ENCODE data around the gene CD1B. TPM values are rescaled to one million over a fixed set of nuclear protein-coding genes. Genes with fewer than 3 reads are reported as not detected.
"Not testable (repeated sequence)": the region's sequence is repeated elsewhere in the genome, so short reads cannot be mapped to it uniquely, and the experiment has no call there.

CD1B gene
- total RNA-seq (2022) (not detected in 2 replicates), Bru-seq, nascent RNA (not detected), BruChase-seq, experiment 1, labeled RNA remaining after a 6-hour chase (not detected), BruChase-seq, experiment 2, labeled RNA remaining after a 2-hour chase (not detected)
- long read RNA-seq, result 0 reads

GRCh38 chr1:158331481-158332150, at the start of gene CD1B:
Gene CD1B (minus strand): TSS chr1:158331531. CDS start chr1:158331423, 108 bp downstream.
- Mint-ChIP-seq H3K36me3 (ENCODE audit: insufficient read depth, unreplicated experiment) (no peaks in the 10 kb centered on the region), H3K27ac (ENCODE audit: unreplicated experiment) (no peak within 1 kb of the TSS), H3K4me3 (ENCODE audit: low read depth, unreplicated experiment) (no peak within 1 kb of the TSS), H3K9me3 (ENCODE audit: low read depth, unreplicated experiment) (no peaks in the 10 kb centered on the region), H3K27me3 (ENCODE audit: unreplicated experiment) (no peaks in the 10 kb centered on the region), H3K4me1 (ENCODE audit: low read depth, unreplicated experiment) (no peaks in the 10 kb centered on the region)
- no TSS peak for BruUV-seq (replicated peaks)
- CTCF ChIA-PET, result no interaction called here
- DNase-seq, result no peak
- no peak for TF ChIP-seq CTCF (IDR thresholded peaks at IDR 0.05; ENCODE audit: unreplicated experiment)
- intact Hi-C loops (cut with micrococcal nuclease; ENCODE audit: unreplicated experiment), result no loop called here

- Mint-ChIP-seq H3K27me3 (ENCODE audit: unreplicated experiment) (no peaks in the 10 kb centered on the region), H3K4me3 (ENCODE audit: low read depth, unreplicated experiment) (no peak overlapping the region), H3K27ac (ENCODE audit: unreplicated experiment) (no peak overlapping the region), H3K9me3 (ENCODE audit: low read depth, unreplicated experiment) (peaks cover 2% of the 10 kb centered on the region), H3K4me1 (ENCODE audit: low read depth, unreplicated experiment) (no peaks in the 10 kb centered on the region), H3K36me3 (ENCODE audit: insufficient read depth, unreplicated experiment) (no peaks in the 10 kb centered on the region)
- TF ChIP-seq CTCF (IDR thresholded peaks at IDR 0.05; ENCODE audit: unreplicated experiment), result no peak
- CTCF ChIA-PET, result no interaction called here
- BruUV-seq (replicated peaks), result no TSS peak
- intact Hi-C loops (cut with micrococcal nuclease; ENCODE audit: unreplicated experiment), result no loop called here
- no peak for DNase-seq
Measured at GRCh38 chr1:158374860-158375259, 43.5 kb upstream of the CD1B start.

DNA sequence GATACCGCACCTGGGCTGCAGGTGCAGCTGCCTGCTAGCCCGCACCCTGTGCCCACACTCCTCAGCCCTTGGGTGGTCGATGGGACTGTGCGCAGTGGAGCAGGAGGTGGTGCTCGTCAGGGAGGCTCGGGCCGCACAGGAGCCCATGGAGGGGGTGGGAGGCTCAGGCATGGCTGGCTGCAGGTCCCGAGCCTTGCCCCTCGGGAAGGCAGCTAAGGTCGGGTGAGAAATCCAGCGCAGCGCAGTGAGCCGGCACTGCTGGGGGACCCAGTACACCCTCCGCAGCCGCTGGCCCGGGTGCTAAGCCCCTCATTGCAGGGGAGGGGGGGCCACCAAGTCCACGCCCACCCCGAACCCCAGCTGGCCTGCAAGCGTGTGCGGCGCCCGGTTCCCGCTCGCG, 42.8 kb upstream of the CD1B start:
- CTCF ChIA-PET, result not testable (repeated sequence)

DNA sequence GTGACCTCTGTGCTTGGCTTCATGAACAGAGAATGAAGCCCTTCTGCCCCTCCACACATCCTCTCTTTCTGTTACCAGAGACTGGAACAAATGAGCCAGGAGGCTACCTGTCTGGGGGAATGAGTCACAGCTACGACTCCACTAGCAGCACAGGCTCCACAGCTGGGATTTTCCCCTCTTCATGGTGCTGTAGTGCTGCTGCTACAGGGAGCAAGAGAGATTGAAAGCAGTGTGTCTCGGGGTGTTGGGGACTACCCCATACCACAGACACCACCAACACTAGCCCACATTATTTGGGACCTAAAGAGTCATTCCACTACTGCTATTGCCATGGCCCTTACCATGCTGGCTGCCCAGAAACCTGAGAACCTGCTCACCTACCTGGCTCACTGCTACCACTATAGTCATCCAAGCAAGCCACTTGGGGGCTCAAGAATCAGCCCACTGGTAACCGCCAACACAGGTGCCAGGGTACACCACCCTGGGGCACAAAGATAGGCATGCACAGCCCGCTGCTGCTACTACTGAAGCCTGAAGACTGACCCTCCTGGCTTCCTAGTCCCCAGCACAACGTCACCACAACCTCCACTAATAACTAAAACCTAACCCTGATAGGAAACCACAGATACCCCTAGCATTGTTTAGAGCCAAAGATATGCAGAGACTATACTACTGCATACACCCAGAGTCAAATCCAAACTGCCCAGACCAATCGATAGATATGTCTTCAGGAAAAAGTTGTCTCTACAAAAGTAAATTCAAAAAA, 40.0 kb upstream of the CD1B start:
- TF ChIP-seq CTCF (IDR thresholded peaks at IDR 0.05; ENCODE audit: unreplicated experiment), result no peak
- no peak for DNase-seq
- no peak overlapping the region for H3K4me3 Mint-ChIP-seq (ENCODE audit: low read depth, unreplicated experiment)
- CTCF ChIA-PET, result no interaction called here
- intact Hi-C loops (cut with micrococcal nuclease; ENCODE audit: unreplicated experiment), result no loop called here
- H3K36me3 Mint-ChIP-seq (ENCODE audit: insufficient read depth, unreplicated experiment), result no peaks in the 10 kb centered on the region
- H3K27me3 Mint-ChIP-seq (ENCODE audit: unreplicated experiment), result no peaks in the 10 kb centered on the region
- H3K9me3 Mint-ChIP-seq (ENCODE audit: low read depth, unreplicated experiment), result peaks cover 2% of the 10 kb centered on the region
- no peak overlapping the region for H3K27ac Mint-ChIP-seq (ENCODE audit: unreplicated experiment)
- no peaks in the 10 kb centered on the region for H3K4me1 Mint-ChIP-seq (ENCODE audit: low read depth, unreplicated experiment)
- no TSS peak for BruUV-seq (replicated peaks)

More for the DNA sequence above, 42.8 kb upstream of the CD1B start:
- H3K27me3 Mint-ChIP-seq (ENCODE audit: unreplicated experiment); BruUV-seq (replicated peaks); DNase-seq; intact Hi-C loops (cut with micrococcal nuclease; ENCODE audit: unreplicated experiment); H3K9me3 Mint-ChIP-seq (ENCODE audit: low read depth, unreplicated experiment); H3K36me3 Mint-ChIP-seq (ENCODE audit: insufficient read depth, unreplicated experiment); H3K27ac Mint-ChIP-seq (ENCODE audit: unreplicated experiment); H3K4me3 Mint-ChIP-seq (ENCODE audit: low read depth, unreplicated experiment); H3K4me1 Mint-ChIP-seq (ENCODE audit: low read depth, unreplicated experiment): not testable (repeated sequence)

- no TSS peak for BruUV-seq (replicated peaks)
- intact Hi-C loops (cut with micrococcal nuclease; ENCODE audit: unreplicated experiment), result no loop called here
- no peak overlapping the region for H3K4me3 Mint-ChIP-seq (ENCODE audit: low read depth, unreplicated experiment)
- H3K27me3 Mint-ChIP-seq (ENCODE audit: unreplicated experiment), result no peaks in the 10 kb centered on the region
- H3K27ac Mint-ChIP-seq (ENCODE audit: unreplicated experiment), result no peak overlapping the region
- H3K4me1 Mint-ChIP-seq (ENCODE audit: low read depth, unreplicated experiment), result no peaks in the 10 kb centered on the region
- no peak for TF ChIP-seq CTCF (IDR thresholded peaks at IDR 0.05; ENCODE audit: unreplicated experiment)
- DNase-seq, result no peak
- H3K9me3 Mint-ChIP-seq (ENCODE audit: low read depth, unreplicated experiment), result no peaks in the 10 kb centered on the region
- CTCF ChIA-PET, result no interaction called here
- no peaks in the 10 kb centered on the region for H3K36me3 Mint-ChIP-seq (ENCODE audit: insufficient read depth, unreplicated experiment)
Measured at GRCh38 chr1:158366783-158367182, 35.5 kb upstream of the CD1B start.

Data from Calu3 (cell line).